Brain microvascular endothelial cell (primary cell): ENCODE results near the gene SBF2.
"Not testable (repeated sequence)": the region's sequence is repeated elsewhere in the genome, so short reads cannot be mapped to it uniquely, and the experiment has no call there.

ENCODE experiments used
- DNase-seq: peaks from one replicate; pipeline ENCODE4 v3.0.0-alpha.2; 2020
- H3K27ac ChIP-seq: fragments of 250-450 bp; sonication (Bioruptor Pico); 2 replicates; pipeline ENCODE4 v1.5.1; 2020; ENCODE audit warnings: mild to moderate bottlenecking, moderate library complexity
- H3K27me3 ChIP-seq: fragments of 250-450 bp; sonication (Bioruptor Pico); replicated peaks from 2 replicates; pipeline ENCODE4 v1.5.1; 2020; ENCODE audit warnings: mild to moderate bottlenecking
- H3K36me3 ChIP-seq: fragments of 250-450 bp; sonication (Bioruptor Pico); replicated peaks from 2 replicates; pipeline ENCODE4 v1.5.1; 2020; ENCODE audit warnings: mild to moderate bottlenecking
- H3K4me3 ChIP-seq: 2 replicates; pipeline ENCODE4 v1.5.1; 2011; ENCODE audit warnings: low read depth, mild to moderate bottlenecking, control low read depth, low read length, moderate library complexity
- CTCF ChIP-seq: IDR thresholded peaks from 2 replicates; pipeline ENCODE4 v1.5.1; 2011; ENCODE audit warnings: low read depth, mild to moderate bottlenecking, moderate library complexity, low read length, control low read depth, inconsistent platforms; ENCODE audit errors: missing control alignments
- in situ Hi-C: cut with HindIII; loops from 2 replicates; pipeline ENCODE4 v1.10.0; 2017; ENCODE audit warnings: low sequenced_read_pairs, low pct_ligation_motif_present

The SBF2 gene

GRCh38 chr11:10038521-10039302, 255.3 kb downstream of the SBF2 start:
- in situ Hi-C loops = no loop called here
- Histone ChIP-seq H3K36me3 (no peaks in the 10 kb centered on the region), H3K4me3 (no peak overlapping the region), H3K27me3 (no peaks in the 10 kb centered on the region), H3K27ac (no peak overlapping the region)
- no peak for DNase-seq
- TF ChIP-seq CTCF = no peak

GRCh38 chr11:10035932-10036331, 258.1 kb downstream of the SBF2 start:
- H3K36me3 ChIP-seq, H3K4me3 ChIP-seq, in situ Hi-C loops, DNase-seq, H3K27ac ChIP-seq, H3K27me3 ChIP-seq: not testable (repeated sequence)

GRCh38 chr11:10032935-10033334, 261.1 kb downstream of the SBF2 start:
- no peak for TF ChIP-seq CTCF
- no peak overlapping the region for H3K4me3 ChIP-seq
- H3K27ac ChIP-seq = no peak overlapping the region
- no peaks in the 10 kb centered on the region for H3K27me3 ChIP-seq
- no peaks in the 10 kb centered on the region for H3K36me3 ChIP-seq
- in situ Hi-C loops = no loop called here
- no peak for DNase-seq

- Histone ChIP-seq H3K27me3 (no peaks in the 10 kb centered on the region), H3K36me3 (no peaks in the 10 kb centered on the region), H3K4me3 (no peak overlapping the region), H3K27ac (no peak overlapping the region)
- TF ChIP-seq CTCF = no peak
- in situ Hi-C loops = no loop called here
- DNase-seq = no peak
Measured at GRCh38 chr11:10030122-10030490, 263.9 kb downstream of the SBF2 start.

GRCh38 chr11:10029386-10030121, 264.5 kb downstream of the SBF2 start:
- in situ Hi-C loops = no loop called here
- no peaks in the 10 kb centered on the region for H3K27me3 ChIP-seq
- no peak overlapping the region for H3K4me3 ChIP-seq
- no peak overlapping the region for H3K27ac ChIP-seq
- H3K36me3 ChIP-seq = no peaks in the 10 kb centered on the region
- DNase-seq = no peak
- no peak for TF ChIP-seq CTCF

- in situ Hi-C loops = no loop called here
- no peak for TF ChIP-seq CTCF
- H3K27ac ChIP-seq = no peak overlapping the region
- no peaks in the 10 kb centered on the region for H3K27me3 ChIP-seq
- H3K4me3 ChIP-seq = no peak overlapping the region
- H3K36me3 ChIP-seq = no peaks in the 10 kb centered on the region
- DNase-seq = peak; percentile 40
Measured at GRCh38 chr11:10026514-10026913, 267.5 kb downstream of the SBF2 start.
